NAMALWA (cell line): ENCODE measurements around the gene KDM6A.
"Not testable (repeated sequence)": the region's sequence is repeated elsewhere in the genome, so short reads cannot be mapped to it uniquely, and the experiment has no call there.

Source experiments
- DNase-seq: peaks from one replicate; pipeline ENCODE4 v3.0.0-alpha.2; 2015; ENCODE audit warnings: low spot score

KDM6A gene

GRCh38 chrX:44922980-44923379, 50.0 kb downstream of the KDM6A start:
- DNase-seq: no peak

GRCh38 chrX:44927398-44927797, 54.4 kb downstream of the KDM6A start:
- no peak for DNase-seq

- no peak for DNase-seq
Measured at GRCh38 chrX:44931441-44931973, 58.5 kb downstream of the KDM6A start.

- no peak for DNase-seq
Measured at GRCh38 chrX:44935172-44935571, 62.2 kb downstream of the KDM6A start.

- DNase-seq: no peak
Measured at GRCh38 chrX:44935640-44936039, 62.7 kb downstream of the KDM6A start.

GRCh38 chrX:44937606-44938005, 64.6 kb downstream of the KDM6A start:
- no peak for DNase-seq

- DNase-seq: no peak
Measured at GRCh38 chrX:44938111-44938510, 65.1 kb downstream of the KDM6A start.

- DNase-seq: not testable (repeated sequence)
Measured at GRCh38 chrX:44940541-44940940, 67.6 kb downstream of the KDM6A start.

GRCh38 chrX:44943007-44943406, 70.0 kb downstream of the KDM6A start:
- DNase-seq: no peak

- DNase-seq: no peak
Measured at GRCh38 chrX:44944894-44945293, 71.9 kb downstream of the KDM6A start.

GRCh38 chrX:44945736-44946135, 72.7 kb downstream of the KDM6A start:
- DNase-seq: no peak

- no peak for DNase-seq
Measured at GRCh38 chrX:44946771-44947170, 73.8 kb downstream of the KDM6A start.

- no peak for DNase-seq
Measured at GRCh38 chrX:44947995-44948394, 75.0 kb downstream of the KDM6A start.

GRCh38 chrX:44948406-44948805, 75.4 kb downstream of the KDM6A start:
- DNase-seq: no peak

GRCh38 chrX:44949125-44949524, 76.1 kb downstream of the KDM6A start:
- no peak for DNase-seq

- not testable (repeated sequence) for DNase-seq
Measured at GRCh38 chrX:44950471-44951366, 77.7 kb downstream of the KDM6A start.

GRCh38 chrX:44951572-44952067, 78.6 kb downstream of the KDM6A start:
- no peak for DNase-seq

- no peak for DNase-seq
Measured at GRCh38 chrX:44952329-44953027, 79.5 kb downstream of the KDM6A start.

- DNase-seq: no peak
Measured at GRCh38 chrX:44953734-44954502, 80.9 kb downstream of the KDM6A start.

GRCh38 chrX:44954562-44954961, 81.6 kb downstream of the KDM6A start:
- DNase-seq: no peak

GRCh38 chrX:44957848-44958247, 84.9 kb downstream of the KDM6A start:
- no peak for DNase-seq

- DNase-seq: no peak
Measured at GRCh38 chrX:44958480-44958879, 85.5 kb downstream of the KDM6A start.
